Gastroesophageal sphincter (tissue), 3 donors: ENCODE measurements around the gene IFNA10.

Source experiments
- EP300 ChIP-seq: sonication (generic); formaldehyde crosslinking; IDR thresholded peaks from one replicate; pipeline ENCODE4 v1.6.1; 2017; ENCODE audit warnings: antibody characterized with exemption, mild to moderate bottlenecking
- POLR2A ChIP-seq, 2 donors: fragments of 450-650 bp; IDR thresholded peaks; one replicate each; pipeline ENCODE4 v1.6.1; 2017; ENCODE audit warnings: antibody characterized with exemption in 2 of 2, mild to moderate bottlenecking in 2 of 2, moderate library complexity in 1 of 2
- POLR2AphosphoS5 ChIP-seq: sonication (generic); formaldehyde crosslinking; IDR thresholded peaks from one replicate; pipeline ENCODE4 v1.6.1; 2017; ENCODE audit warnings: antibody characterized with exemption
- TF ChIP-seq, protein P1 (sequence below), 4 experiments: fragments of 200-600 bp in 2 of 4; fragments of 450-650 bp in 2 of 4; sonication (generic) in 1 of 4; IDR thresholded peaks; one replicate each; pipeline ENCODE4 v1.5.1; 2017 to 2019; ENCODE audit warnings: antibody characterized with exemption in 4 of 4, mild to moderate bottlenecking in 2 of 4, moderate library complexity in 2 of 4

DNA sequence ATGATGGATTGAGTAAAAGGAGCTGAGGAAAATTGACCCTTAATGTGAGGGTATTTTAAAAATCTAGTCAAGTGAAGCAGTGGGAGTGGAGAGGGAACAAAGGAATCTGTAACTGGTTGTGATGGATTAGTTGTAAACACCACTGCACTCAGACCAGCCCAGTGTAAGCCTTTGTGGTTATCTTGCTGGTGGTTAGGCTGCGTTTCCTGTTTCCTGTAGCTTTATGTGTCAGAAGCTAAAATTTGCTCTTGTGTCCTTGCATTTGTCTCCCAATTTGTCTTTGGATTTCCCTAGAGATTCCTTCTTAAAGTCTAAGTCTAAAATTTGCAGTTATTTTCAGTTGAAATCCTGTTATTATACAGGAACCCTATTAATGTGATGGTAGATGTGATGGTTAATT lies 46.8 kb downstream of the IFNA10 start:
- TF ChIP-seq, protein P1, sequence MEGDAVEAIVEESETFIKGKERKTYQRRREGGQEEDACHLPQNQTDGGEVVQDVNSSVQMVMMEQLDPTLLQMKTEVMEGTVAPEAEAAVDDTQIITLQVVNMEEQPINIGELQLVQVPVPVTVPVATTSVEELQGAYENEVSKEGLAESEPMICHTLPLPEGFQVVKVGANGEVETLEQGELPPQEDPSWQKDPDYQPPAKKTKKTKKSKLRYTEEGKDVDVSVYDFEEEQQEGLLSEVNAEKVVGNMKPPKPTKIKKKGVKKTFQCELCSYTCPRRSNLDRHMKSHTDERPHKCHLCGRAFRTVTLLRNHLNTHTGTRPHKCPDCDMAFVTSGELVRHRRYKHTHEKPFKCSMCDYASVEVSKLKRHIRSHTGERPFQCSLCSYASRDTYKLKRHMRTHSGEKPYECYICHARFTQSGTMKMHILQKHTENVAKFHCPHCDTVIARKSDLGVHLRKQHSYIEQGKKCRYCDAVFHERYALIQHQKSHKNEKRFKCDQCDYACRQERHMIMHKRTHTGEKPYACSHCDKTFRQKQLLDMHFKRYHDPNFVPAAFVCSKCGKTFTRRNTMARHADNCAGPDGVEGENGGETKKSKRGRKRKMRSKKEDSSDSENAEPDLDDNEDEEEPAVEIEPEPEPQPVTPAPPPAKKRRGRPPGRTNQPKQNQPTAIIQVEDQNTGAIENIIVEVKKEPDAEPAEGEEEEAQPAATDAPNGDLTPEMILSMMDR (IDR thresholded peaks at IDR 0.05): no peak
- TF ChIP-seq EP300 (no peak), POLR2A (IDR thresholded peaks at IDR 0.05) (no peak), POLR2AphosphoS5 (no peak)
